EL (cell line): ENCODE measurements around the gene WRAP73.
A peak's percentile ranks its signal among the peaks of the same experiment; 100 is the strongest.
"Not testable (repeated sequence)": the region's sequence is repeated elsewhere in the genome, so short reads cannot be mapped to it uniquely, and the experiment has no call there.

Experiments
- DNase-seq: peaks from one replicate; pipeline ENCODE4 v3.0.0-alpha.2; 2016

The WRAP73 gene

GRCh38 chr1:3594706-3595377 lies 55.1 kb downstream of the WRAP73 start:
- no peak for DNase-seq

- no peak for DNase-seq
Observed at GRCh38 chr1:3593745-3594144, 56.2 kb downstream of the WRAP73 start.

- DNase-seq = no peak
Observed at GRCh38 chr1:3593334-3593733, 56.6 kb downstream of the WRAP73 start.

GRCh38 chr1:3590951-3591865 lies 58.7 kb downstream of the WRAP73 start:
- DNase-seq = no peak

- no peak for DNase-seq
Observed at GRCh38 chr1:3590139-3590763, 59.7 kb downstream of the WRAP73 start.

GRCh38 chr1:3588395-3588794 lies 61.5 kb downstream of the WRAP73 start:
- DNase-seq = no peak

GRCh38 chr1:3586986-3587759 lies 62.7 kb downstream of the WRAP73 start:
- peak; percentile 36 for DNase-seq

GRCh38 chr1:3585940-3586568 lies 63.8 kb downstream of the WRAP73 start:
- DNase-seq = no peak

- not testable (repeated sequence) for DNase-seq
Observed at GRCh38 chr1:3585353-3585868, 64.5 kb downstream of the WRAP73 start.

GRCh38 chr1:3584915-3585314 lies 65.0 kb downstream of the WRAP73 start:
- no peak for DNase-seq

GRCh38 chr1:3583751-3584150 lies 66.2 kb downstream of the WRAP73 start:
- DNase-seq = not testable (repeated sequence)

GRCh38 chr1:3581296-3582036 lies 68.4 kb downstream of the WRAP73 start:
- no peak for DNase-seq
